NCI-H1105 treated with DMSO at 0.1 percent for 48 hours (cell line): ENCODE results near the gene STXBP5.
"Not testable (repeated sequence)": the region's sequence is repeated elsewhere in the genome, so short reads cannot be mapped to it uniquely, and the experiment has no call there.

Experiments used
- DNase-seq: peaks from one replicate; lab custom pipeline; 2025; lab: John Stamatoyannopoulos, UW

Gene STXBP5

DNA sequence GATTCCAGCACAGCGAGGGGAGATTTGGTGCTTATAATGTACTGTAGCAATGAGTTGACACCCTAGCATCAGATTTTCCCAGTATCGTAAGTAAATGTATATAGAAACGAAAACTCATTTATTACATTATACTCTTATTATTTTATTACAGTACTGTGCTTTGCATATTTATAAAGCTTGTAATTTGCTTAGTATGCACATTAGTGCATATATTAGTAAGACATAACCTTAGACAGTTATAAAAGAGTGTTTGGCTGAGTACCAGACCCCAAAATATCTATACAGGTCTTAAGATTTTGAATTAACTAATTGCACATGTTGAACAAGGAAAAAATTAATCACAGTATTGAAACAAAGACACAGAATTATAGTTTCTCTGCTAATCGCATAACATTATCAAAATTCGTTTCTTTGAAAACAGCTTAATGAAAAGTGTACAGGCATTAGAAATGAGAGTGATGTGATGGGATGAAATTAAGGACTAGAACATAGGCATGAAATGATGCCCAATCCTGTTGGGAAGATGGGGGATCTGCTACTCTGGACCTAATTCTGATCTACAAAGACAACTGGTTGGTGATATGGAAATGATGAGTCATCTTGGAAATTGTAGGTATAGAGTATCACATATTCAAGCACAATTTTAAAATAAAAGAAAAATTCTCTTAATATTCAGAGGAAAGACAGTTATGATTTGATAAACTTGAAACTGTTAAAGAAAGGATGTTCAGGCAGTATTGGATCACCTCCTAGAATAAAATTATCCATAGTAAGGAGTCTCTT, 42.8 kb downstream of the STXBP5 start:
- no peak for DNase-seq

DNA sequence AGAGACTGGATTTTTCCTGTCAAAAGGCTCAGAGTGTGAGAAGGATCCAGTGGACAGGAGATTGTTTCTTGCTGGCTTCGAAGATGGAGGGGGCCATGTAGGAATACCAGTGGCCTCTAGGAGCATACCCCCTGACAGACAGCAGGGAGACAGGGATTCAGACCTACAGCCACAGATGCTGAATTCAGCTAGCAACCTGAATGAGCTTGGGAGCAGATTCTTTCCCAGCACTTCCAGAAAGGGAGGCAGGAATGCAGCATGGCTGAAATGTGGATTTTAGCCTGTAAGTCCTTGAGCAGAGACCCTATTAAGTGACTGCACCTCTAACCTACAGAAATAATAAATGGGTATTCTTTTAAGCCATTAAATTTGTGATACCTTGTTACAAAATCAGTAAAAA, 44.6 kb downstream of the STXBP5 start:
- no peak for DNase-seq

DNA sequence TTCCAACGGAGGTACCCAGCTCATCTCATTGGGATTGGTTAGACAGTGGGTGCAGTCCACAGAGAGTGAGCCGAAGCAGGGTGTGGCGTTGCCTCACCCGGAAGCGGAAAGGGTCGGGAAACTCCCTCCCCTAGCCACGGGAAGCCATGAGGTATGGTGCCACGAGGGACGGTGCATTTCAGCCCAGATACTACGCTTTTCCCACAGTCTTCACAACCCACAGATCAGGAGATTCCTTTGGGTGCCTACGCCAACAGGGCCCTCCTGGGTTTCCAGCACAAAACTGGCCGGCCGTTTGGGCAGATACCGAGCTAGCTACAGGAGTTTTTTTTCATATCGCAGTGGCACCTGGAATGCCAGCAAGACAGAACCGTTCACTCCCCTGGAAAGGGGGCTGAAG, 46.9 kb downstream of the STXBP5 start:
- no peak for DNase-seq

GRCh38 chr6:147254929-147255473, 50.8 kb downstream of the STXBP5 start:
- DNase-seq, result not testable (repeated sequence)

DNA sequence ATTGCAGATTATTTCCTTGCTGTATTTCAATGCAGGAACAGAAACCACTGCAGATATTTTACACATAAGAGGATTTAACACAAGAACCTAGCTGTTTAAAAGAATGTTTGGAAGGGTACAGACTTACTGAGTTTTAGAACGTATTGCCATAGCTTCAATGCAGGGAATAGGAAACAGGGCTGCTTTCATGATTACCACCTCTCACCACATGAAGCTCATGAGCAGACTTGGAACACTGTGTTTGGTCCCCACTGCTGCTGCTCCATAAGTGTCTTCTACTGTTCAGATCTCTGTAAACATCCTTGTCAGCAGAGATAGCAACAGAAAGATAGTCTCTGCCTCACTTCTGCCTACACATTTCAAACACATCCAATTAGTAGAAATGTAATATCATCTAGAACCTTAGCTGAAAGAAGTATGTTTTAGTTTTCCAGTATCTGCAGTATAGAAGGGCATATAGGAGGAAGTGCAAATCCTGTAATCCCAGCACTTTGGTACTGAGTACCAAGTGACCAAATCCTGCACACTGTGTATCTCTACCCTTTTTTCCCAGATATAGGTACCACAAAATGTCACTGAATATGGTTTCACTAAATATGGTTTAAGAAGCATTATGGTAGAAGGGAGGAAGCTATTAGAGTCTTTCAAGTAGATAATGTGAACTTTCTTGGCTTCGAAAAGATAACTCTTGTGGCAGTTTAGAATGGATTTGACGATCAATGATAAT, 51.9 kb downstream of the STXBP5 start:
- DNase-seq, result no peak

DNA sequence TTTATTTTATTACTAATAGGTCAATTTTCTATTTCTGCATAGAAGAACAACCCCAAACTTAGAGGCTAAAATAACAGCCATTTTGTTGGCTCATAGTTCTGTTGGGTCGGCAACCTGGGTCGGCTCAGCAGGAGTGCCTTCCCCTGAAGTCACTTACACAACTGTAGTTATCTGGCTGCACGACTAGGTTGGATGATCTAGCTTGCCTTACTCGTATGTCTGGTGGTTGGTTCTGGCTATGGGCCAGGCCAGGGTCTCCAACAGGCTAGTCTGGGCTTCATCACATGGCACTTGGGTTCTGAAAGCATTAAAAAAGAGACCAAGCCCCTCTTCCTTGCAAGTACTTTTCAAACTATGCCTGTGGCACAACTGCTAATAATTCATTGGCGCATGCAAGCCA, 53.5 kb downstream of the STXBP5 start:
- no peak for DNase-seq

DNA sequence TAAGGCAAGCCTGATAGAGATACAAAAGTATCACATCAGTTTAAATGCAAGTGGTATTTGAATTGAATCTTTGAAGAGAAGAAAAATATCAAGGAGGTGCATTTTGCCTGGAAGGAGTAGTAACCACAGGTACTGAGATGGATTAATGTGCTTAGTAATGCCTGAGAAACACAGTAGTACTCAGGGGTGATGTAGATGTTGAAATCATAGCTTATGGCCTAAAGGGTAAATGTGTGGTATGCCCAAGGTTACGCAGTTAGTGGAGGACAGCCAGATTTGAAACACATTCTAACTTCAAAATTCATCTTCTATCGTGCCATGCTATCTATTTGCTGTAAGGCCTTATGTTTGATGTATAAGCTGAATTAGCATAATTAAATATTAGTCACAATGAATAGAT, 55.9 kb downstream of the STXBP5 start:
- DNase-seq, result no peak

- DNase-seq, result peak; percentile 9
These were observed 58.7 kb downstream of the STXBP5 start for GRCh38 chr6:147262946-147263345.

DNA sequence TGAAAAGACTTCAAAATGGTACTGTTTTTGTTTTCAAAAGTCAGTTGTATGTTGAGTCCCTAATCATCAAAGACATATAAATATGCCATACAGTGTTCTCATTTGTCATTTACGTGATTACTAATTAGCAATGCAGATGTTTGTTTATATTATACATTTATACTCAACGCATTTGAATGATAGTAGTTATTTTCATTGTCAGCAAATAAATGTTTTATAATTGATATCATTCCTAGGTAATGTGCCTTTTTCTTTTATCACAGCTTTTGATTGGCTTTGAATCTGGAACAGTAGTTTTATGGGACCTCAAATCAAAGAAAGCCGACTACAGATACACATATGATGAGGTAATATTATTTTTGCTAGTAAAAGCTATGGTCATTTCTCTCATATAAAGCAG, 62.6 kb downstream of the STXBP5 start:
- DNase-seq, result no peak

DNA sequence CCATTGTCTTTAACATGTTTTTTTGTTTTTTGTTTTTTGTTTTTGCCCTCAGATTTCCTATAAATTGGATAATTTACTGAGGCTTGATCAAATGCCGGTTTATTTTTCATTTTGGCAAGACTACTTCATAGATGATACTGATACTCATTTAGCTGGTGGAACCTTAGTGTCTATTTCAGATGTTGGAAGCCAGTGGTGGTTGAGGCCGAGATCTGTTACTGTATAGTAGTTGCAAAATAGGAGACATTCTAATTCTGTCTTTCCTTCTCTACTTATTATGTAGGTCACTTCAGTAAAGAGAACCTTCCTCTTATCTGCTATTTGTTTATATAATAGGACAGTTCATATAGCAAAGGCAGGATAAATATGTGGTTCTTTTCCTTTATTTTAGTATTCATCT, 63.4 kb downstream of the STXBP5 start:
- DNase-seq, result no peak

DNA sequence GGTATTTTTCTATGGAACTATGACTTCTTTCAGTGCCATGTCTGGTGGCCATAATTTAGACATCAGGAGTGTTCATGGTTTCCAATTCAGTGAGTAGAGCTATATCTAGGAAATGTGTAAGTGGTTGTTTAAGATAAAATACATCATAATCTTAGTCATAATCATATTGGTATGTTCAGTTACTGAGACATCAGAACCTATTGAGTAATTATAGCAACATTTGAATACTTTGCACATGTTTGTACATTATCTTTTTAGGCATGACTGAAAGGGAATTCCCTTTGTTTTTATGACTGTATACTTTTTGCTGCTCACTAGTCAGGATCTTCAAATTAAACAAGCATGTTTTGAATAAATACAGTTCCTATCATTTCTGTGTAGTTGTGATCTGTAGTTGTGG, 64.0 kb downstream of the STXBP5 start:
- no peak for DNase-seq

GRCh38 chr6:147274012-147274411, 69.8 kb downstream of the STXBP5 start:
- no peak for DNase-seq

DNA sequence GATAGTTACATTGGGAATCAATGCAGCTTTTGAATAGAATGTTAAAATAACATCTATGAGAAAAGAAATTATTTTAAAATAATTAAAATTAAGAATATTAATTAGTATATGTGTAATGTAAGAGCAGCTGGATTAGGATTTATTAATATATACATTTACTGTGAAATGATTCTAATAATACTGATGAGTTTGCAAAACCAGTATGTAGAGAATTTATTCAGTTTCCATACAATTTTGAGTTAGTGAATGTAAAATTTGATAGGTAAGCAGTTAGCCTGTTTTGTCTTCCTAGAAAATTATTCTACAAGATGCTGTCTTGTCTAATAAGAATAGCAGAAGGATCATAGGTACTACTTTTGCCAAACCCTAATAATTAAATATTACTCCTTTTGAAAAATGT, 70.6 kb downstream of the STXBP5 start:
- no peak for DNase-seq

DNA sequence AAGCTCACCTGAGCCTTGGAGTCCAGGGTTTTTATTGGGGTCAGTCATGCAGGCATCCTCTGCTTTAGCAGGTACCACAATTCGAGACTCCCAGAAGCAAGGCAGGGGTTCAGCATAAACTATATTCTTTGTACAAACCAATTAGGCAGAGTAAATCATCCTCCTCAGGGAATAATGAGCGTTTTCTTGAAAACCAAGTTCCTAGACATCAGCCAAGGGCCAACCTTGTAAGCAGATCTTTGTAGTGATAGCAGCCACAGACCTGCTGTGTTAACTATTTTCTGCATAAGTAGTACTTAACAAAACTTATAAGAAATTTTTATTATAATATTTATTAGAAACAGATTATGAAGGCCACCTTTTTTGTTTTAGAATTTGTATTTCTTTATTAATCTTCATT, 74.7 kb downstream of the STXBP5 start:
- no peak for DNase-seq

- DNase-seq, result no peak
These were observed 75.2 kb downstream of the STXBP5 start for GRCh38 chr6:147279427-147279826.

DNA sequence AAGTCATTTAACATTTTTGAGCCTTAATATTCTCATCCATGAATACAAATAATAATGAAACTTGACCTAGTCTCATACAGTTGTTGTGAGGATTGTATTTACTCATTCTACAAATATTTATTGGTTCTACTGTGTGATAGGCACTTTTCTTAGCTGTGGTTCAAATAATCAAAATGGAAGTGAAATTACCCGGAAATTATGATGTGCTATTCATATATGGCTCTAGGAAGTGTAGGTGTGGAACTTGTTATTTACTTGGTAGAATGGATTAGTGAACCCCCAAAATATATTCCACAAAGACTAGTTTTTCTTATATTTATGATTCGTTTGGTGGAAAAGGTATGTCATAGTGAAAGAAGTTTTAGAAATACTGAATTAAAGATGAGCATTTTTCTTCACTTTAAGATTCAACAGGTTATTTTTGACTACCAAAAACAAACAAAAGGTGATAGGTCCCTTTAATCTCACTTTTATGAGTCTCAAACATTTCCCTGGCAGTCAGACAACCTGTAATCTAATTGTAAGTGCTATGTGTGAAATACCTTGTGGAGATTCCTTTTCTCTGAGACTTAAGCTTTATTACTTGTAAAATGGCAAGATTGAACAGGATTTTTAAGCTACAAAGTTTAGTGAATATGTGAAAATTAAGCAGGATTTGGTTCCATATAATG, 77.8 kb downstream of the STXBP5 start:
- no peak for DNase-seq

DNA sequence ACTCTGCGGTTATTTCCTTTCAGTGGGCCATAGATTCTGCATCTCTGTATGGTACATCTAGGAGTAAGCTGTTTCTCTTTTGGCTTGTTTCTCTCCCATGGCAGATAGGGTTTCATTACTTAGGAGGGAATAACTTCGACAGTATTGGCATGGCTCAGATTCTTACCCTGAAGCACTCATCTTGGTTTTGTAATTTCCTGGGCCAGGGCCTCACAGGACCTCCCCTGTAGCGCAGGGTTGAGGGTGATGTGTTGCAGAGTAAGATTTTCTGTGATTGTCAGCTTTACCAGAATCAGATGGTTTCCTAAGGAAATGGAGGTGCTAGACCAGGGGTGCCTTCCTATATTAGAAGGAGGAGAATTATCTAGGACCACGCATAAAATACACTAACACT, 78.3 kb downstream of the STXBP5 start:
- DNase-seq, result no peak

- no peak for DNase-seq
These were observed 79.2 kb downstream of the STXBP5 start for GRCh38 chr6:147283460-147283859.

GRCh38 chr6:147285087-147285855, 81.1 kb downstream of the STXBP5 start:
- DNase-seq, result peak; percentile 53

- no peak for DNase-seq
These were observed 83.7 kb downstream of the STXBP5 start for GRCh38 chr6:147287869-147288271.

DNA sequence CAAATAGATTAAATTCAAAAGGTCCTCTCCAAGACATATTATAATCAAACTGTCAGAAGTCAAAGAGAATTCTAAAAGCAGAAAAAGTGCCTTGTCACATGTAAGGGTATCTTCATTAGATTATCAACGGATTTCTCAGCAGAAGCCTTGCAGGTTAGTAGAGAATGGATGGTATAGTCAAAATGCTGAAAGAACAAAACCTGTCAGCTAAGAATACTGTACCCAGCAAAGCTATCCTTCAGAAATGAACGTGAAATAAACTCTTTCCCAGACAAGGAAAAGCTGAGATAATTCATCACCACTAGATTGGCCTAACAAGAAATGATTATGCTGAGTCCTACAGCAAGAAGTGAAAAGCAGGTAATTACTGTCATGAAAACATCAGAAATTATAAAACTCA, 92.9 kb downstream of the STXBP5 start:
- DNase-seq, result no peak
